ENCODE results near the gene STARD13. TPM values are rescaled to one million over a fixed set of nuclear protein-coding genes. Genes with fewer than 3 reads are reported as not detected.

STARD13 gene
- total RNA-seq, 2 donors from 2014 or later: 43.9 to 47.1 TPM

DNA sequence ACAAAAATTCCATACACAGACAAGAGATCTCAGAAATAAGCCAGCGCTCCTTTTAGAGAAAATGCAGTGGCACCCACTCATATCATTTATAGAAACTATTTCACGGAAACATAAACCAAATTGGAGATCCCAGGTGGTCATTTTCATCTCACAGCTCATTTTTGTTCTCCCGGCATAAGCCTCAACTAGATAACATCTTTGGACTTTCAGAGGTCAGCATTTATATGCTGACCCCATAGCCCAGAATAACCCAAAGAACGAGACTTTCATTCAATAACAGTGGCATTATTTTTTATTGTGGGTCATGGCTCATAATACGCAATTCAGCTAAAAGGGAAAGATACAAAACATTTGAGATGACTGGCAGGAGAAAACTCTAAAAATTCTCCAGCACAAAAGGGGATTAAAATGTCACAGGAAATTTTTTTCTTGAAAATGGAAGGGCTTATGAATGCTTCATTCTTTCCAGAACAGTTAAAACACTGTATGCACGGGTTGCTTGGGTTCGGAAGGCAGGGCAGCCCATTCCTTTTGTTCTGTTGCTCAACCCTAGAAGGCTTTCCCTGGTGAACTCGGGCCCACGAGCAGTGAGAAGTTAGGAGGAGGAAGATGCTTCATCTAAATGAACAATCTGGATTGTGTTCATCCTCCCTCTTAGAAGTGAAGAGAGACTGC lies 24.0 kb downstream of the STARD13 start:
- DNase-seq (ENCODE audit: low spot score) (no peak), ATAC-seq (ENCODE audit: insufficient number of reproducible peaks, low FRiP score, low read depth) (no peak)
- H3K4me1 ChIP-seq (ENCODE audit: control insufficient read depth in 1 of 2, low read depth in 2 of 2): peaks cover 0 to 13% of the 10 kb centered on the region in 2 donors
- no peak overlapping the region for H3K27ac ChIP-seq
- H3K36me3 ChIP-seq: no peaks in the 10 kb centered on the region
- H3K9me3 ChIP-seq: no peaks in the 10 kb centered on the region
- TF ChIP-seq, protein P1, sequence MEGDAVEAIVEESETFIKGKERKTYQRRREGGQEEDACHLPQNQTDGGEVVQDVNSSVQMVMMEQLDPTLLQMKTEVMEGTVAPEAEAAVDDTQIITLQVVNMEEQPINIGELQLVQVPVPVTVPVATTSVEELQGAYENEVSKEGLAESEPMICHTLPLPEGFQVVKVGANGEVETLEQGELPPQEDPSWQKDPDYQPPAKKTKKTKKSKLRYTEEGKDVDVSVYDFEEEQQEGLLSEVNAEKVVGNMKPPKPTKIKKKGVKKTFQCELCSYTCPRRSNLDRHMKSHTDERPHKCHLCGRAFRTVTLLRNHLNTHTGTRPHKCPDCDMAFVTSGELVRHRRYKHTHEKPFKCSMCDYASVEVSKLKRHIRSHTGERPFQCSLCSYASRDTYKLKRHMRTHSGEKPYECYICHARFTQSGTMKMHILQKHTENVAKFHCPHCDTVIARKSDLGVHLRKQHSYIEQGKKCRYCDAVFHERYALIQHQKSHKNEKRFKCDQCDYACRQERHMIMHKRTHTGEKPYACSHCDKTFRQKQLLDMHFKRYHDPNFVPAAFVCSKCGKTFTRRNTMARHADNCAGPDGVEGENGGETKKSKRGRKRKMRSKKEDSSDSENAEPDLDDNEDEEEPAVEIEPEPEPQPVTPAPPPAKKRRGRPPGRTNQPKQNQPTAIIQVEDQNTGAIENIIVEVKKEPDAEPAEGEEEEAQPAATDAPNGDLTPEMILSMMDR (IDR thresholded peaks at IDR 0.05): no peak
- no peaks in the 10 kb centered on the region for H3K27me3 ChIP-seq (replicated peaks; ENCODE audit: insufficient read depth)
- H3K4me3 ChIP-seq: no peak overlapping the region

DNA sequence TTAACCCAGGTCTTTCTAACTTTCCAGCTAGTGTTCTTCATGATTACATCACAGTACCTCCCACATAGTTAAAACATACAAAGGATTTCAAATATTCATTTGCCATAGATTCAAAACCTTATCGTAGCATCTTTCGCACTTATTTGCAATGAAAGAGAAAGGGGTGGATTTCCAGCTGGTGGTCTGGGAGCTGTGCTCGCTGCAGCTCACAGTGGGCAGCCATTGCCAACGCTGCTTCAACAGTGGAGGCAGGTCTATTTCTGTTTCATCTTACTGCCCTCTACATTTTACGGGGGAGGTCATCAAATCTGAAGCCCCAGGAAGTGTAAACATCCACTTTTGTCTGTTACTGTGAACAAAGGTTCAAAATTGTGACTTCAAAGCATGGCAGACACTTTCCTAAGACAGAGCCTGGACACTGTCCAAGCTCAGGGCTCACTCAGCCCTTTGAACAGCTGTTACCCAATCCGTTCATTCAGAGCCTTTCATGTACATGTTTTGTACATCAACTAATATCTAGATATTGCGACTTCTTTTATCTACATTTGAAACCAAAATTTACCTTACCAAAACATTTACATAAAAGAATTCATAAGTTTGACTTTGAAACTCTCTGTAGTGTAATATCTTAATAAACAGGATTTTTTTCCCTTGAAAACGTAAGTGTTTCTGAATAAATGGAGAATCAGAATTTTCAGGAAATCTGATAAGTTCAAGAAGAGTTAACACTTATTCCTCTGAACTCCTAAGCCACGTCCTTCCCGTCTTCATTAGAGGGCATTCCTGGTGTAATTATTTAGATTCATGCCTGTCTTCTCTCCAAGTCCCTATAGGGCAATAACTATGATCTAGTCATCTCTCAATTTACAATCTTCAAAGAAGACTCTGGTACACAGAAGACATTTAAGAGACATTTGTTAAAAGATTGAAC lies 25.1 kb downstream of the STARD13 start:
- Histone ChIP-seq H3K27me3 (replicated peaks; ENCODE audit: insufficient read depth) (no peaks in the 10 kb centered on the region), H3K9me3 (no peaks in the 10 kb centered on the region), H3K4me3 (no peak overlapping the region), H3K36me3 (no peaks in the 10 kb centered on the region), H3K27ac (no peak overlapping the region), H3K4me1 (ENCODE audit: control insufficient read depth in 1 of 2, low read depth in 2 of 2) (peaks cover 0 to 13% of the 10 kb centered on the region in 2 donors)
- ATAC-seq (ENCODE audit: insufficient number of reproducible peaks, low FRiP score, low read depth) (no peak), DNase-seq (ENCODE audit: low spot score) (no peak)
- TF ChIP-seq, protein P1 (IDR thresholded peaks at IDR 0.05): no peak

DNA sequence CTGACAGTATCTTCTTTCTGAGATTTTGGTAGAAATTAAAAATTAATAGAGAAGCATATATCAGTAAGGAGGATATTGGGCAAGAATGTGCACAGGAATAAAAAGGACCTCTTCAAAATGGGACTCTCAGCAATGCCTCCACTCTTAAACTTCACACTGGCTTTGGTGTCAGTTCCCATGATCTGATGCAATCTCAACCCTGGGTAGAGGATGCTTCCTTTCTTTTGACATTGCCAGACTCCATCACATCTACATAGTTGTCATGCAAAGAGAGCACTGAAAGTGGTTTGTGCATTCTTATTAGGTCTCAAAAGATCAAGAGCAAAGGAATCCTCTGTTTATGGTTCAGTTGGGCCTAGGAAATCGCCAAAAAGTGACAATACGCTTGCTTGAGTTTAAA lies 26.3 kb downstream of the STARD13 start:
- no peaks in the 10 kb centered on the region for H3K36me3 ChIP-seq
- H3K27ac ChIP-seq: no peak overlapping the region
- DNase-seq (ENCODE audit: low spot score): no peak
- H3K4me1 ChIP-seq (ENCODE audit: control insufficient read depth in 1 of 2, low read depth in 2 of 2): peaks cover 0 to 13% of the 10 kb centered on the region in 2 donors
- H3K27me3 ChIP-seq (replicated peaks; ENCODE audit: insufficient read depth): no peaks in the 10 kb centered on the region
- no peak overlapping the region for H3K4me3 ChIP-seq
- ATAC-seq (ENCODE audit: insufficient number of reproducible peaks, low FRiP score, low read depth): no peak
- TF ChIP-seq, protein P1 (IDR thresholded peaks at IDR 0.05): no peak
- no peaks in the 10 kb centered on the region for H3K9me3 ChIP-seq

DNA sequence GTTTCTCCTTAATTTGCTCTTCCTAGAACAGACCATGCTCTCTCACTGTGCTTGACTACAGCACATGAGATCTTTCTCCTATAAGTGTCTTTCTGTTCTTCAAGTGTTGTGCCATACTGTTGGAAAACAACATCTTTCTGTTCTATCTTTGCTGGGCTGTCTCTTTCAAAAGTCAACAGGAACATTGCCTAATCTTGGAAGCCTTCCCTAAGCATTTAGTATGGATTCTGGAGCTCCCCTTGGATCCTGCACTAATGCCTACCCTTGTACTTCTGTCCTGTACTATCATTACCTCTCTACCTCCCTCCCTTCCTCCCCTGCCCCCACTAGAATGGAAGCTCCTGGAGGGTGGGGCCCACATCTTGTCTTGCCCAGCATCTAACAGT lies 26.8 kb downstream of the STARD13 start:
- H3K36me3 ChIP-seq: no peaks in the 10 kb centered on the region
- peaks cover 0 to 13% of the 10 kb centered on the region in 2 donors for H3K4me1 ChIP-seq (ENCODE audit: control insufficient read depth in 1 of 2, low read depth in 2 of 2)
- ATAC-seq (ENCODE audit: insufficient number of reproducible peaks, low FRiP score, low read depth) (no peak), DNase-seq (ENCODE audit: low spot score) (no peak)
- no peak overlapping the region for H3K27ac ChIP-seq
- H3K9me3 ChIP-seq: no peaks in the 10 kb centered on the region
- H3K4me3 ChIP-seq: no peak overlapping the region
- H3K27me3 ChIP-seq (replicated peaks; ENCODE audit: insufficient read depth): no peaks in the 10 kb centered on the region
- TF ChIP-seq, protein P1 (IDR thresholded peaks at IDR 0.05): no peak
